ENCODE measurements around the gene TTC19. TPM values are rescaled to one million over a fixed set of nuclear protein-coding genes. Genes with fewer than 3 reads are reported as not detected.
"Not testable (repeated sequence)": the region's sequence is repeated elsewhere in the genome, so short reads cannot be mapped to it uniquely, and the experiment has no call there.

TTC19 gene
- total RNA-seq, 6 experiments from 2014 or later = 10.4 to 15.4 (median 12.4) TPM

GRCh38 chr17:16046966-16047365 is 47.3 kb downstream of the TTC19 start:
- H3K9me3 Mint-ChIP-seq = no peaks in the 10 kb centered on the region
- H3K27ac Mint-ChIP-seq = no peak overlapping the region
- peaks cover 48% of the 10 kb centered on the region for H3K36me3 Mint-ChIP-seq (ENCODE audit: low read depth)
- H3K27me3 Mint-ChIP-seq (ENCODE audit: insufficient read depth) = no peaks in the 10 kb centered on the region; the same call in none of the 2 replicates
- DNase-seq = no peak
- peaks cover 8% of the 10 kb centered on the region; the same call in 1 of the 2 replicates for H3K4me1 Mint-ChIP-seq (ENCODE audit: low read depth)
- H3K4me3 Mint-ChIP-seq = no peak overlapping the region
- no peak for TF ChIP-seq CTCF (IDR thresholded peaks at IDR 0.05)

- H3K27ac Mint-ChIP-seq = no peak overlapping the region
- peaks cover 12% of the 10 kb centered on the region for H3K4me1 Mint-ChIP-seq (ENCODE audit: low read depth)
- no peak overlapping the region for H3K4me3 Mint-ChIP-seq
- H3K36me3 Mint-ChIP-seq (ENCODE audit: low read depth) = peaks cover 58% of the 10 kb centered on the region
- no peaks in the 10 kb centered on the region; the same call in none of the 2 replicates for H3K27me3 Mint-ChIP-seq (ENCODE audit: insufficient read depth)
- H3K9me3 Mint-ChIP-seq = no peaks in the 10 kb centered on the region
- DNase-seq = no peak
- no peak for TF ChIP-seq CTCF (IDR thresholded peaks at IDR 0.05)
These were observed 49.3 kb downstream of the TTC19 start for GRCh38 chr17:16048811-16049449.

GRCh38 chr17:16050844-16051243 is 51.2 kb downstream of the TTC19 start:
- no peak overlapping the region; the same call in 1 of the 2 replicates for H3K27ac Mint-ChIP-seq
- peaks cover 12% of the 10 kb centered on the region for H3K4me1 Mint-ChIP-seq (ENCODE audit: low read depth)
- H3K36me3 Mint-ChIP-seq (ENCODE audit: low read depth) = peaks cover 62% of the 10 kb centered on the region
- no peaks in the 10 kb centered on the region; the same call in none of the 2 replicates for H3K27me3 Mint-ChIP-seq (ENCODE audit: insufficient read depth)
- H3K4me3 Mint-ChIP-seq = no peak overlapping the region
- H3K9me3 Mint-ChIP-seq = no peaks in the 10 kb centered on the region
- no peak for DNase-seq
- no peak for TF ChIP-seq CTCF (IDR thresholded peaks at IDR 0.05)

- H3K36me3 Mint-ChIP-seq (ENCODE audit: low read depth) = peaks cover 61% of the 10 kb centered on the region
- DNase-seq = peak; percentile 37
- H3K9me3 Mint-ChIP-seq = no peaks in the 10 kb centered on the region
- peak overlapping the region; percentile 63 for H3K27ac Mint-ChIP-seq
- H3K4me1 Mint-ChIP-seq (ENCODE audit: low read depth) = peaks cover 12% of the 10 kb centered on the region
- H3K4me3 Mint-ChIP-seq = peak overlapping the region; percentile 3; the same call in 1 of the 2 replicates
- no peak for TF ChIP-seq CTCF (IDR thresholded peaks at IDR 0.05)
- no peaks in the 10 kb centered on the region; the same call in none of the 2 replicates for H3K27me3 Mint-ChIP-seq (ENCODE audit: insufficient read depth)
These were observed 52.9 kb downstream of the TTC19 start for GRCh38 chr17:16052486-16052885.

- not testable (repeated sequence) for H3K9me3 Mint-ChIP-seq; H3K27me3 Mint-ChIP-seq (ENCODE audit: insufficient read depth); H3K27ac Mint-ChIP-seq; H3K4me3 Mint-ChIP-seq; DNase-seq
- H3K36me3 Mint-ChIP-seq (ENCODE audit: low read depth) = peaks cover 56% of the 10 kb centered on the region
- peaks cover 12% of the 10 kb centered on the region for H3K4me1 Mint-ChIP-seq (ENCODE audit: low read depth)
These were observed 55.5 kb downstream of the TTC19 start for GRCh38 chr17:16055139-16055538.

- no peak for TF ChIP-seq CTCF (IDR thresholded peaks at IDR 0.05)
- DNase-seq = no peak
- H3K27me3 Mint-ChIP-seq (ENCODE audit: insufficient read depth) = no peaks in the 10 kb centered on the region; the same call in 1 of the 2 replicates
- H3K36me3 Mint-ChIP-seq (ENCODE audit: low read depth) = peaks cover 31% of the 10 kb centered on the region
- H3K9me3 Mint-ChIP-seq = no peaks in the 10 kb centered on the region
- no peaks in the 10 kb centered on the region for H3K4me1 Mint-ChIP-seq (ENCODE audit: low read depth)
- no peak overlapping the region for H3K4me3 Mint-ChIP-seq
- no peak overlapping the region for H3K27ac Mint-ChIP-seq
These were observed 62.0 kb downstream of the TTC19 start for GRCh38 chr17:16061631-16062030.
